ENCODE measurements around the gene ATXN3L.
"Not testable (repeated sequence)": the region's sequence is repeated elsewhere in the genome, so short reads cannot be mapped to it uniquely, and the experiment has no call there.

ATXN3L gene

GRCh38 chrX:13305108-13305507 lies 14.7 kb downstream of the ATXN3L start:
- DNase-seq (no peak), ATAC-seq (no peak)

- DNase-seq = no peak
- ATAC-seq = no peak
Observed at GRCh38 chrX:13304052-13304451, 15.8 kb downstream of the ATXN3L start.

- DNase-seq = peak; percentile 6
Observed at GRCh38 chrX:13303248-13303647, 16.6 kb downstream of the ATXN3L start.

GRCh38 chrX:13298836-13299235 lies 21.0 kb downstream of the ATXN3L start:
- ATAC-seq = no peak
- no peak for DNase-seq

More at GRCh38 chrX:13303248-13303647, 16.6 kb downstream of the ATXN3L start:
- not testable (repeated sequence) for ATAC-seq

GRCh38 chrX:13295841-13296240 lies 24.0 kb downstream of the ATXN3L start:
- DNase-seq (no peak), ATAC-seq (no peak)

- ATAC-seq = no peak
Observed at GRCh38 chrX:13293700-13294099, 26.2 kb downstream of the ATXN3L start.

GRCh38 chrX:13290891-13291614 lies 28.8 kb downstream of the ATXN3L start:
- no peak for ATAC-seq
- no peak for DNase-seq

More at GRCh38 chrX:13293700-13294099, 26.2 kb downstream of the ATXN3L start:
- DNase-seq = no peak

GRCh38 chrX:13288671-13289070 lies 31.2 kb downstream of the ATXN3L start:
- no peak for ATAC-seq

GRCh38 chrX:13287816-13288215 lies 32.0 kb downstream of the ATXN3L start:
- DNase-seq (no peak), ATAC-seq (no peak)

More at GRCh38 chrX:13288671-13289070, 31.2 kb downstream of the ATXN3L start:
- no peak for DNase-seq

GRCh38 chrX:13285693-13286092 lies 34.2 kb downstream of the ATXN3L start:
- ATAC-seq (no peak), DNase-seq (no peak)

GRCh38 chrX:13285229-13285628 lies 34.6 kb downstream of the ATXN3L start:
- ATAC-seq (no peak), DNase-seq (no peak)

- DNase-seq (no peak), ATAC-seq (no peak)
Observed at GRCh38 chrX:13284570-13284969, 35.3 kb downstream of the ATXN3L start.

GRCh38 chrX:13283950-13284546 lies 35.8 kb downstream of the ATXN3L start:
- ATAC-seq (no peak), DNase-seq (no peak)

GRCh38 chrX:13283512-13283911 lies 36.3 kb downstream of the ATXN3L start:
- DNase-seq (no peak), ATAC-seq (no peak)

GRCh38 chrX:13281289-13281688 lies 38.6 kb downstream of the ATXN3L start:
- no peak for ATAC-seq
- DNase-seq = no peak

GRCh38 chrX:13279279-13280018 lies 40.4 kb downstream of the ATXN3L start:
- no peak for DNase-seq

GRCh38 chrX:13277539-13277938 lies 42.3 kb downstream of the ATXN3L start:
- ATAC-seq (no peak), DNase-seq (no peak)

More at GRCh38 chrX:13279279-13280018, 40.4 kb downstream of the ATXN3L start:
- no peak for ATAC-seq

- no peak for ATAC-seq
- DNase-seq = no peak
Observed at GRCh38 chrX:13276991-13277390, 42.9 kb downstream of the ATXN3L start.

- no peak for DNase-seq
- ATAC-seq = no peak
Observed at GRCh38 chrX:13275031-13275430, 44.8 kb downstream of the ATXN3L start.

- no peak for DNase-seq
- no peak for ATAC-seq
Observed at GRCh38 chrX:13272426-13272825, 47.4 kb downstream of the ATXN3L start.

GRCh38 chrX:13271511-13271910 lies 48.3 kb downstream of the ATXN3L start:
- ATAC-seq (no peak), DNase-seq (no peak)

- DNase-seq (no peak), ATAC-seq (no peak)
Observed at GRCh38 chrX:13270360-13270759, 49.5 kb downstream of the ATXN3L start.

GRCh38 chrX:13268874-13269273 lies 51.0 kb downstream of the ATXN3L start:
- ATAC-seq (no peak), DNase-seq (no peak)
